ENCODE measurements around the gene CEP112.

CEP112 gene

GRCh38 chr17:65633146-65633881 is 558.6 kb downstream of the CEP112 start:
- TF ChIP-seq CTCF (conservative IDR thresholded peaks at IDR 0.05) = no peak
- peak overlapping the region; percentile 61 for H3K27ac ChIP-seq

GRCh38 chr17:65630502-65630901 is 561.4 kb downstream of the CEP112 start:
- no peak overlapping the region for H3K27ac ChIP-seq
- no peak for TF ChIP-seq CTCF (conservative IDR thresholded peaks at IDR 0.05)

GRCh38 chr17:65629234-65629690 is 562.7 kb downstream of the CEP112 start:
- H3K27ac ChIP-seq = peak overlapping the region; percentile 28; the same call in 1 of the 2 replicates
- TF ChIP-seq CTCF (conservative IDR thresholded peaks at IDR 0.05) = no peak

DNA sequence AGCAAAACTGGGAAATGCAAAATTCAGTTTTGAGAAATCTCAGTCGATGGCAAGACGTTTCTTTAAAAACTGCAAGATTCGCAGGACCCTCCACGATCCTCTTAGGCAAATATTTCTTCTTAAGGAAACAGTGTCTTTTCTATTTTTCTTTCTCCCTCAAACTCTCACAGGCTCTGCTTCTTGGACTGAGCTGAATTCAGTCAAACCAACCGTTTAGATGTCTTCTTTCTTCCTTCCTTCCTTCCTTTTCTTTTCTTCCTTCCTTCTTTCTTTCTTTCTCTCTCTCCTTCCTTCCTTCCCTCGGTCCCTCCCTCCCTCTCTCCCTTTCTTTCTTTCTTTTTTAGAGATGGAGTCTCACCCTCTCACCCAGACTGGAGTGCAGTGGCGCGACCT is 563.3 kb downstream of the CEP112 start:
- TF ChIP-seq CTCF (conservative IDR thresholded peaks at IDR 0.05) = no peak
- H3K27ac ChIP-seq = peak overlapping the region; percentile 28; the same call in 1 of the 2 replicates

DNA sequence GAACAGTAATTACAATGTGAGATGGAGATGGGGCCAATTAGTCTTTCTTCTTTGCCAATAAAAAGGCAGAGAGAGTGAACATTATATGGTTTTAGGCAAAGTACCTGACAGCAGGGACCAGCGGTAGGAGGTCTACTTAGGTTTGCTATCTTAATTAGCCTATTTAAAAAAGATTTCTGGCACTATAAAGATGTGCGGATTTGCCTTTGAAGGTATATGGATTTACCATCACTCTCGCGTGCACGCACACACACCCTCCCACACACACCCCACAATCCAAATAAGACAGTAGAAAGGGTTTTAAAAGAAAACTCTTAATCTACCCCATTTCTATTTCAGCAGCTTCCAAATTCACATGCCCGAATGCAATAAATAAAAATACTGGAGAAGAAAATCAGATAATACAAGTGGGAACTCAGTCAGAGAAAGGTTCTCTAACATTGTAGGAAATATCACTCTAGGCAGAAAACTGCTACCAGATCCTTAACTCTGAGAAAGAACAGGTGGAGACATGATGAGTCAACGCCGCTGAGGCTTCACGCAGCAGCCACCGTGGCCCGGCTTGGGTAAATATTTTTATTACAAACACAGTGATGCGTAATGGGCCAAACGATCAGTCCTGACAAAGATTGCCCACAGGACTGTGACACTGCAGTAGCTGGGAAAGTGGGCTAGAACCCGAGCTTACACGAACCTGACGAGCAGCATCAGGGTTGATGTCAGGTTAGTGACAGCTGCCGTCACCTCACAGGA is 563.9 kb downstream of the CEP112 start:
- no peak for TF ChIP-seq CTCF (conservative IDR thresholded peaks at IDR 0.05)
- H3K27ac ChIP-seq = peak overlapping the region; percentile 28; the same call in 1 of the 2 replicates

GRCh38 chr17:65627108-65627507 is 564.8 kb downstream of the CEP112 start:
- H3K27ac ChIP-seq = no peak overlapping the region
- no peak for TF ChIP-seq CTCF (conservative IDR thresholded peaks at IDR 0.05)

GRCh38 chr17:65626451-65626850 is 565.5 kb downstream of the CEP112 start:
- no peak overlapping the region for H3K27ac ChIP-seq
- TF ChIP-seq CTCF (conservative IDR thresholded peaks at IDR 0.05) = no peak

All from VCaP (cell line).